ENCODE data around the gene KDM4C.

Gene KDM4C

GRCh38 chr9:6907772-6908381 is 150.1 kb downstream of the KDM4C start:
- DNase-seq (ENCODE audit: low read depth): no peak
- TF ChIP-seq CTCF (IDR thresholded peaks at IDR 0.05; ENCODE audit: control insufficient read depth, extremely low read depth, insufficient read depth): peak; percentile 69

GRCh38 chr9:6909181-6909580 is 151.4 kb downstream of the KDM4C start:
- DNase-seq (ENCODE audit: low read depth): no peak
- no peak for TF ChIP-seq CTCF (IDR thresholded peaks at IDR 0.05; ENCODE audit: control insufficient read depth, extremely low read depth, insufficient read depth)
- no peak overlapping the region for H3K4me3 ChIP-seq (ENCODE audit: low read depth, low read length)

More at GRCh38 chr9:6907772-6908381, 150.1 kb downstream of the KDM4C start:
- no peak overlapping the region for H3K4me3 ChIP-seq (ENCODE audit: low read depth, low read length)

- TF ChIP-seq CTCF (IDR thresholded peaks at IDR 0.05; ENCODE audit: control insufficient read depth, extremely low read depth, insufficient read depth): peak; percentile 46
- H3K4me3 ChIP-seq (ENCODE audit: low read depth, low read length): no peak overlapping the region
- DNase-seq (ENCODE audit: low read depth): no peak
Measured at GRCh38 chr9:6910032-6910431, 152.3 kb downstream of the KDM4C start.

- TF ChIP-seq CTCF (IDR thresholded peaks at IDR 0.05; ENCODE audit: control insufficient read depth, extremely low read depth, insufficient read depth): no peak
- DNase-seq (ENCODE audit: low read depth): no peak
- no peak overlapping the region for H3K4me3 ChIP-seq (ENCODE audit: low read depth, low read length)
Measured at GRCh38 chr9:6910497-6910896, 152.7 kb downstream of the KDM4C start.

GRCh38 chr9:6911901-6912638 is 154.3 kb downstream of the KDM4C start:
- no peak for DNase-seq (ENCODE audit: low read depth)
- H3K4me3 ChIP-seq (ENCODE audit: low read depth, low read length): no peak overlapping the region
- no peak for TF ChIP-seq CTCF (IDR thresholded peaks at IDR 0.05; ENCODE audit: control insufficient read depth, extremely low read depth, insufficient read depth)

GRCh38 chr9:6915635-6916034 is 157.9 kb downstream of the KDM4C start:
- no peak for TF ChIP-seq CTCF (IDR thresholded peaks at IDR 0.05; ENCODE audit: control insufficient read depth, extremely low read depth, insufficient read depth)
- DNase-seq (ENCODE audit: low read depth): no peak
- no peak overlapping the region for H3K4me3 ChIP-seq (ENCODE audit: low read depth, low read length)

All from LNCaP clone FGC (cell line).